Measurements from ENCODE around the gene PCMTD2.
"Not testable (repeated sequence)": the region's sequence is repeated elsewhere in the genome, so short reads cannot be mapped to it uniquely, and the experiment has no call there.

PCMTD2 gene

GRCh38 chr20:64285579-64286446 lies 30.3 kb downstream of the PCMTD2 start:
- peak in 37 of 56 donors; percentile 12 to 79 (median 48) for DNase-seq

GRCh38 chr20:64286447-64287263 lies 31.1 kb downstream of the PCMTD2 start:
- DNase-seq = peak in 14 of 56 donors; percentile 6 to 33 (median 18)

- not testable (repeated sequence) for DNase-seq
These were observed 31.7 kb downstream of the PCMTD2 start for GRCh38 chr20:64287264-64287590.

GRCh38 chr20:64292167-64292566 lies 36.6 kb downstream of the PCMTD2 start:
- DNase-seq = not testable (repeated sequence)

- DNase-seq = not testable (repeated sequence)
These were observed 47.5 kb downstream of the PCMTD2 start for GRCh38 chr20:64303086-64303485.

GRCh38 chr20:64313761-64314160 lies 58.2 kb downstream of the PCMTD2 start:
- DNase-seq = not testable (repeated sequence)

- DNase-seq = not testable (repeated sequence)
These were observed 59.8 kb downstream of the PCMTD2 start for GRCh38 chr20:64315381-64315780.

GRCh38 chr20:64315884-64316283 lies 60.3 kb downstream of the PCMTD2 start:
- not testable (repeated sequence) for DNase-seq

- peak in 21 of 56 donors; percentile 8 to 70 (median 39) for DNase-seq
These were observed 61.0 kb downstream of the PCMTD2 start for GRCh38 chr20:64316415-64317083.

GRCh38 chr20:64317331-64317730 lies 61.8 kb downstream of the PCMTD2 start:
- DNase-seq = not testable (repeated sequence)

GRCh38 chr20:64318056-64318455 lies 62.5 kb downstream of the PCMTD2 start:
- DNase-seq = not testable (repeated sequence)

- DNase-seq = not testable (repeated sequence)
These were observed 66.7 kb downstream of the PCMTD2 start for GRCh38 chr20:64322031-64322789.

All from amygdala (tissue), 56 donors.